Parathyroid adenoma (tissue), 2 donors: ENCODE data around the gene HSPA12A.

Experiments
- H2AFZ ChIP-seq: fragments of 300-600 bp; sonication (generic); one replicate; pipeline ENCODE4 v1.7.0; 2017; ENCODE audit warnings: antibody characterized with exemption, mild to moderate bottlenecking
- H3K27ac ChIP-seq: fragments of 300-600 bp; sonication (generic); one replicate; pipeline ENCODE4 v1.7.0; 2017
- H3K27me3 ChIP-seq: fragments of 300-600 bp; sonication (generic); one replicate; pipeline ENCODE4 v1.7.0; 2017; ENCODE audit warnings: low read length; ENCODE audit not compliant: control insufficient read depth, insufficient read depth
- H3K36me3 ChIP-seq: fragments of 300-600 bp; sonication (generic); one replicate; pipeline ENCODE4 v1.7.0; 2017; ENCODE audit warnings: low read length; ENCODE audit not compliant: control insufficient read depth, insufficient read depth
- H3K4me1 ChIP-seq: fragments of 300-600 bp; sonication (generic); one replicate; pipeline ENCODE4 v1.7.0; 2017; ENCODE audit warnings: control low read depth
- H3K4me2 ChIP-seq: fragments of 300-600 bp; sonication (generic); one replicate; pipeline ENCODE4 v1.7.0; 2017; ENCODE audit warnings: low read length
- H3K4me3 ChIP-seq: fragments of 300-600 bp; sonication (generic); one replicate; pipeline ENCODE4 v1.7.0; 2017; ENCODE audit warnings: low read depth, low read length
- H3K79me2 ChIP-seq: fragments of 300-600 bp; sonication (generic); one replicate; pipeline ENCODE4 v1.7.0; 2017; ENCODE audit warnings: control low read depth
- H3K9ac ChIP-seq: fragments of 300-600 bp; sonication (generic); one replicate; pipeline ENCODE4 v1.7.0; 2017; ENCODE audit warnings: mild to moderate bottlenecking
- H3K9me3 ChIP-seq: fragments of 300-600 bp; sonication (generic); one replicate; pipeline ENCODE4 v1.7.0; 2017; ENCODE audit warnings: low read length; ENCODE audit not compliant: control insufficient read depth
- TF ChIP-seq, protein P1 (sequence below): fragments of 300-600 bp; sonication (generic); IDR thresholded peaks from one replicate; pipeline ENCODE4 v1.7.0; 2017; ENCODE audit warnings: antibody characterized with exemption, mild to moderate bottlenecking
- donor health status: primary hyperparathyroidism.

The HSPA12A gene

DNA sequence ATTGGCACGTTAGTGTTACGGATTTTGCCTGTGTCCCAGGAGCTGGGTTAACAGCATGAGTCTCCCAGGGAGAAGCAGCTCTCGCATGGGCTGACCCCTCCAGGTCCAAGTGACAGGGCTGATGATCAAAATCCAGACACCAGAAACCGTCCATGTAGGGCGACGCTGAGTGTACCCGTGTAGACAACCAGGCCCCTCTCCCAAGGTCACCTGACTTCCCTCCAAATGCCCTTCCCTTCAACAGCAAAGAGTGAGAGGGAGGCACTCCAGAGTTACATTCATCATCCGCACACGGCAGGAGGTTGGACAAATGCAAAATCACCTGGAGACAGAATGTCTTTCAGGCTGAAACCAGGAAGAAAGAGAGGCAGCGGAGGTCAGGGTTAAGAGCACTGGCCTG lies 14.9 kb upstream of the HSPA12A start:
- Histone ChIP-seq H3K4me2 (no peak overlapping the region), H2AFZ (no peak overlapping the region), H3K9me3 (no peaks in the 10 kb centered on the region), H3K27me3 (no peaks in the 10 kb centered on the region), H3K4me3 (no peak overlapping the region), H3K36me3 (no peaks in the 10 kb centered on the region), H3K79me2 (no peaks in the 10 kb centered on the region), H3K9ac (no peak overlapping the region), H3K4me1 (peaks cover 3% of the 10 kb centered on the region), H3K27ac (no peak overlapping the region)
- TF ChIP-seq, protein P1, sequence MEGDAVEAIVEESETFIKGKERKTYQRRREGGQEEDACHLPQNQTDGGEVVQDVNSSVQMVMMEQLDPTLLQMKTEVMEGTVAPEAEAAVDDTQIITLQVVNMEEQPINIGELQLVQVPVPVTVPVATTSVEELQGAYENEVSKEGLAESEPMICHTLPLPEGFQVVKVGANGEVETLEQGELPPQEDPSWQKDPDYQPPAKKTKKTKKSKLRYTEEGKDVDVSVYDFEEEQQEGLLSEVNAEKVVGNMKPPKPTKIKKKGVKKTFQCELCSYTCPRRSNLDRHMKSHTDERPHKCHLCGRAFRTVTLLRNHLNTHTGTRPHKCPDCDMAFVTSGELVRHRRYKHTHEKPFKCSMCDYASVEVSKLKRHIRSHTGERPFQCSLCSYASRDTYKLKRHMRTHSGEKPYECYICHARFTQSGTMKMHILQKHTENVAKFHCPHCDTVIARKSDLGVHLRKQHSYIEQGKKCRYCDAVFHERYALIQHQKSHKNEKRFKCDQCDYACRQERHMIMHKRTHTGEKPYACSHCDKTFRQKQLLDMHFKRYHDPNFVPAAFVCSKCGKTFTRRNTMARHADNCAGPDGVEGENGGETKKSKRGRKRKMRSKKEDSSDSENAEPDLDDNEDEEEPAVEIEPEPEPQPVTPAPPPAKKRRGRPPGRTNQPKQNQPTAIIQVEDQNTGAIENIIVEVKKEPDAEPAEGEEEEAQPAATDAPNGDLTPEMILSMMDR: no peak

- H3K4me3 ChIP-seq: no peak overlapping the region
- H3K9ac ChIP-seq: no peak overlapping the region
- no peaks in the 10 kb centered on the region for H3K36me3 ChIP-seq
- no peak overlapping the region for H3K4me2 ChIP-seq
- H2AFZ ChIP-seq: peak overlapping the region; percentile 66
- no peaks in the 10 kb centered on the region for H3K27me3 ChIP-seq
- TF ChIP-seq, protein P1: no peak
- H3K9me3 ChIP-seq: no peaks in the 10 kb centered on the region
- no peak overlapping the region for H3K27ac ChIP-seq
- H3K4me1 ChIP-seq: peaks cover 3% of the 10 kb centered on the region
- H3K79me2 ChIP-seq: no peaks in the 10 kb centered on the region
Observed at GRCh38 chr10:116756277-116756676, 13.9 kb upstream of the HSPA12A start.

DNA sequence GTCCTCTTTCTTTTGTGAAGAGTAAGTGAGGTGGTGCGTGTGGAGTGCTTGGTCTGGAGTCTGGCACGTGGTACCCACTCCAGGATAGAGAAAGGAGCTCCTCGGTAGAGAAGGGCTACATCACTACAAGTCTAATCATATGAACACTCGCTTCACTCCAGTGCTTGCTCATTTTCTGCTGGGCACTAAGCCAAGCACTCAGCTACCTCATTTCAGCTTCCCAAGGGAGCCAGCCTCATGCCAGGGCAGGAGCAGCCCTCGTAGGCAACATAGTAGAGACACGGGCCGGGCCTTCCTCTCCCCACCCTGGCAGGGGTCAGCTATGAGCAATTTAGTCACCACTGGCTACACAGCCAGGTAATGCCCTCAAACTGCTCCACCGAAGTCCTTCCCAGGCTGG lies 11.4 kb upstream of the HSPA12A start:
- peaks cover 3% of the 10 kb centered on the region for H3K4me1 ChIP-seq
- H3K79me2 ChIP-seq: no peaks in the 10 kb centered on the region
- no peak overlapping the region for H3K27ac ChIP-seq
- H3K27me3 ChIP-seq: no peaks in the 10 kb centered on the region
- no peak overlapping the region for H2AFZ ChIP-seq
- no peak overlapping the region for H3K4me2 ChIP-seq
- no peaks in the 10 kb centered on the region for H3K36me3 ChIP-seq
- no peak overlapping the region for H3K4me3 ChIP-seq
- H3K9ac ChIP-seq: no peak overlapping the region
- TF ChIP-seq, protein P1: no peak
- no peaks in the 10 kb centered on the region for H3K9me3 ChIP-seq

DNA sequence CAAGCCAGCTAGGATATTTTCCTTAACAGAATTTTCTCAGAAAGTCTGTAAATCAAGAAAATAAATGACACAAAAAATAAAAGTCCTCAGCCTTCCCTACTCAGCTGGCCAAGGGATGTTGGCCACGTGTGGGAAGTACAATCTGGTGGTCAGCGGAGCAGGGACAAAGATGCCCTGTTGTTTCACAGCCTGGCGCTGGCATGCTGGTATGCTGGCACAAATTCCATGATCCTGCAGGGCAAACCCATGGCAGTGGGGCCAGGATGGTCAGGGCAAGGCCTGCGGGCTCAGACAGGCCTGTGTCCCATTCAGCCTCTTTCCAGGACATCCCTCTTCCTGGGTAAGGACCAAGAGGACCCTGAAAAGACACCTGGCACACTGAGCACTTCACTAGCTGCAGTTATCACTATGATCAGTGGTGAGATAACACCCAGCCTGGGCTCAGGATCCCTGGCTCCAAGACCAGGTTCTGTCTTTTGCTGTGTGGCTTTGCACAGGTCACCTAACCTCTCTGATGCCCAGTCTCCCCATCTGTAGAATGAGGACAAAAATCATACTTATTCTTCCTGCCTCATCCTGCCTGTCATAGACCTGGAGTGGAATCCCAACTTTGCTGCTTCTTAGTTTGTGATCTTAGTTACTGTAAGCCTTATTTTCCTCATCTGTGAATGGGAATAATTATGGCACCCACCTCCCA lies 10.8 kb upstream of the HSPA12A start:
- no peaks in the 10 kb centered on the region for H3K9me3 ChIP-seq
- H3K27me3 ChIP-seq: no peaks in the 10 kb centered on the region
- no peaks in the 10 kb centered on the region for H3K79me2 ChIP-seq
- TF ChIP-seq, protein P1: no peak
- no peak overlapping the region for H3K9ac ChIP-seq
- H3K27ac ChIP-seq: no peak overlapping the region
- no peak overlapping the region for H2AFZ ChIP-seq
- H3K4me1 ChIP-seq: peaks cover 3% of the 10 kb centered on the region
- no peaks in the 10 kb centered on the region for H3K36me3 ChIP-seq
- no peak overlapping the region for H3K4me2 ChIP-seq
- H3K4me3 ChIP-seq: no peak overlapping the region

DNA sequence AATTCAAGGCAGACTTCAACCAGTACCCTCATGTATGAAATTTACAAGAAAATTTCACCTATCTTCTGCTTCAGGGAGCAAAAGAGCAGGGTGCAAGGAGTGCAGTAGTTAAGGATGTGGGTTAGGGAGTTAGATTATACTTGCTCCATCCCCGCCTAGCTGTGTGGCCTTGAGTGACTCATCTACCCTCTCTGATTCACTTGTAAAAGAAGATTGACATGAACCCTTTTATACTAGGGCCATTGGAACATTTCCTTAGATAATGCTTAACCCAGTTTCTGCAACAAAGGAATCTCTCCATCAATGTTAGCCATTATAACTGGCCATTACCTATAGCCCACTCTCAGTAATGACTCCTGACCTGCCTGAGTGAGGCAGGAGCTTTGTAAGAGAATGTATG lies 10.2 kb upstream of the HSPA12A start:
- Histone ChIP-seq H3K9ac (no peak overlapping the region), H3K9me3 (no peaks in the 10 kb centered on the region), H3K36me3 (no peaks in the 10 kb centered on the region), H3K79me2 (no peaks in the 10 kb centered on the region), H3K27ac (no peak overlapping the region), H3K27me3 (no peaks in the 10 kb centered on the region), H2AFZ (no peak overlapping the region), H3K4me1 (peaks cover 3% of the 10 kb centered on the region), H3K4me3 (no peak overlapping the region), H3K4me2 (no peak overlapping the region)
- TF ChIP-seq, protein P1: no peak
